ENCODE data around the gene TAF11L2. TPM values are rescaled to one million over a fixed set of nuclear protein-coding genes. Genes with fewer than 3 reads are reported as not detected.
"Not testable (repeated sequence)": the region's sequence is repeated elsewhere in the genome, so short reads cannot be mapped to it uniquely, and the experiment has no call there.

The TAF11L2 gene
- total RNA-seq, 1 experiment from 2014 or later: not detected

- not testable (repeated sequence) for DNase-seq (ENCODE audit: low read depth)
Measured at GRCh38 chr5:17524935-17525334, 26.9 kb downstream of the TAF11L2 start, which contains the start of gene TAF11L5. TSS of gene TAF11L5 (plus strand) at chr5:17525235.

- not testable (repeated sequence) for DNase-seq (ENCODE audit: low read depth)
Measured at GRCh38 chr5:17526504-17526903, 28.5 kb downstream of the TAF11L2 start.

GRCh38 chr5:17528369-17528768 is 30.3 kb downstream of the TAF11L2 start, which contains the start of gene TAF11L6:
TSS of gene TAF11L6 (plus strand) at chr5:17528669.
- DNase-seq (ENCODE audit: low read depth): not testable (repeated sequence)

Small RNA genes lying within 50 kb of the gene (small RNA-seq; reads per million reads assigned to genes)
- not detected for gene AC106774.3

Other genes starting within 250 kb of the TAF11L2 start
- not detected in 2 replicates for gene TAF11L3, start 20.1 kb downstream of the TAF11L2 start, total RNA-seq (2014; rRNA removed; shearing (Covaris generic))
- gene TAF11L4, start 23.6 kb downstream of the TAF11L2 start, total RNA-seq (2014; rRNA removed; shearing (Covaris generic)): not detected in 2 replicates
- gene TAF11L5, start 27.0 kb downstream of the TAF11L2 start, total RNA-seq (2014; rRNA removed; shearing (Covaris generic)): not detected in 2 replicates
- not detected in 2 replicates for gene TAF11L6, start 30.4 kb downstream of the TAF11L2 start, total RNA-seq (2014; rRNA removed; shearing (Covaris generic))
- gene TAF11L7, start 87.5 kb downstream of the TAF11L2 start, total RNA-seq (2014; rRNA removed; shearing (Covaris generic)): not detected in 2 replicates
- not detected in 2 replicates for gene TAF11L8, start 92.7 kb downstream of the TAF11L2 start, total RNA-seq (2014; rRNA removed; shearing (Covaris generic))
- gene TAF11L9, start 96.2 kb downstream of the TAF11L2 start, total RNA-seq (2014; rRNA removed; shearing (Covaris generic)): not detected in 2 replicates
- gene TAF11L10, start 99.6 kb downstream of the TAF11L2 start, total RNA-seq (2014; rRNA removed; shearing (Covaris generic)): not detected in 2 replicates
- gene TAF11L11, start 106.0 kb downstream of the TAF11L2 start, total RNA-seq (2014; rRNA removed; shearing (Covaris generic)): not detected in 2 replicates
- not detected in 2 replicates for gene TAF11L12, start 112.2 kb downstream of the TAF11L2 start, total RNA-seq (2014; rRNA removed; shearing (Covaris generic))
- gene TAF11L13, start 133.9 kb downstream of the TAF11L2 start, total RNA-seq (2014; rRNA removed; shearing (Covaris generic)): not detected in 2 replicates
- gene TAF11L14, start 136.2 kb downstream of the TAF11L2 start, total RNA-seq (2014; rRNA removed; shearing (Covaris generic)): not detected in 2 replicates